ENCODE results near the gene NPLOC4.

DNA sequence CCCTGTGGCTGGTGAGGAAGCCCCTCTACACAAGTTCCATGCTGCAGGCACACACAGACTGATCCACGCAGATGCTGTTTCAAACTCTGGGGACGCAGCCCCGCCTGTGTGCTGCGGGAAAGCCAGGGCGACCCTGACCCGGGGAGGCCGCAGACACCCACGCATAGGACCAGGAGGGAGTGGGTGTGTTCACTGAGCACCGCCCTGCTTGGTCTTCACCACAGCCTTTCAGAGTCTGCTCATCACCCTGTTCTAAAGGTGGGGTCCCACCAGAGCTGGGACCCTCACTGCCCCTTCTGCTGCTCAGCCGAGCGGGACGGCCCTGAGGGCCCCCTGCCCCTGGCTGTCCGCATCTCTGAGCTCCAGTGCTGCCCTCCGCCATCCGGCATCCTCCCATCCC, 7.6 kb upstream of the NPLOC4 start:
- TF ChIP-seq, protein P1, sequence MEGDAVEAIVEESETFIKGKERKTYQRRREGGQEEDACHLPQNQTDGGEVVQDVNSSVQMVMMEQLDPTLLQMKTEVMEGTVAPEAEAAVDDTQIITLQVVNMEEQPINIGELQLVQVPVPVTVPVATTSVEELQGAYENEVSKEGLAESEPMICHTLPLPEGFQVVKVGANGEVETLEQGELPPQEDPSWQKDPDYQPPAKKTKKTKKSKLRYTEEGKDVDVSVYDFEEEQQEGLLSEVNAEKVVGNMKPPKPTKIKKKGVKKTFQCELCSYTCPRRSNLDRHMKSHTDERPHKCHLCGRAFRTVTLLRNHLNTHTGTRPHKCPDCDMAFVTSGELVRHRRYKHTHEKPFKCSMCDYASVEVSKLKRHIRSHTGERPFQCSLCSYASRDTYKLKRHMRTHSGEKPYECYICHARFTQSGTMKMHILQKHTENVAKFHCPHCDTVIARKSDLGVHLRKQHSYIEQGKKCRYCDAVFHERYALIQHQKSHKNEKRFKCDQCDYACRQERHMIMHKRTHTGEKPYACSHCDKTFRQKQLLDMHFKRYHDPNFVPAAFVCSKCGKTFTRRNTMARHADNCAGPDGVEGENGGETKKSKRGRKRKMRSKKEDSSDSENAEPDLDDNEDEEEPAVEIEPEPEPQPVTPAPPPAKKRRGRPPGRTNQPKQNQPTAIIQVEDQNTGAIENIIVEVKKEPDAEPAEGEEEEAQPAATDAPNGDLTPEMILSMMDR (IDR thresholded peaks at IDR 0.05) = no peak
- no peak for TF ChIP-seq POLR2A (IDR thresholded peaks at IDR 0.05)

Measured in thyroid gland (tissue), 4 donors.